Measurements from ENCODE around the gene MYO6. TPM values are rescaled to one million over a fixed set of nuclear protein-coding genes. Genes with fewer than 3 reads are reported as not detected.

Gene MYO6
- total and polyA plus RNA-seq, 2 of the 4 experiments (the other 2 are of a cell fraction): 6.1 to 6.8 TPM

DNA sequence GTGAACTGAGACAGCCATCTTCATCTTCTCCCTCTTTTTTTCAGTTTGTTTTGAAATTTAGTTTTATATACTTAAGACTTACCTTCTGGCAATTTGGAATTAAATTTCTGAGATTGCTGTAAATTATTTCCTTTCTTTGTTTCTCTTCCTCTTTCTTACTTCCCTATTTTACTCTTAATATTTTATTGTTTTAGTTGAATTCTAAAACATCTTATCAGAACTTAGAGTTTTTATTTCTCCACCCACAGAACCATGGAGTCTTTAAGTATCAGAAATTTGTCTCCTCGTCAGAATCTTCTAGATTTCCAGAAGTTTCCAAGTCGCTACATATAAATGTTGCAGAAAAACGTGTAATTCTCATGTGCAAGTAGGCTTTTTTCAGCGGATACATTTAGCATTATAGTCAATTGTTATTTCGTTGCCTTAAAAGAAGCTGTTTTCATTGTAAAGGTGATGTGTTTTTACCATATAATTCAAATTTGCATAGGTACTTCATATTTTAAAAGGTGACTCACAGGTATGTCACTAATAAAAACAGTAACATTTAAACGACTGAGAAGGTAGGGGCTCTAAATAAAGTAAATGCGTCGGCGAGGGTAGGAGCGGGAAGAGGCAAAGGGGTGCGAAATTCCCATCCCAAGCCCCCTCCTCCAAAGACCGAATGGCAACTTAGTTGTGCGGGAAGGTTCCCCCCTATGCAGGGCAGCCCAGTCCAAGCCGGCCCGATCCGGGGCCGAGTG lies 866 bp upstream of the MYO6 start:
- Histone ChIP-seq H3K9ac (ENCODE audit: low read depth, low read length) (peak overlapping the region; percentile 89), H3K79me1 (ENCODE audit: low read depth in 1 of 2, low read length in 2 of 2) (peaks cover 8 to 25% of the 10 kb centered on the region in 2 experiments), H3K36me3 (ENCODE audit: control insufficient read depth, insufficient read depth, low read length) (no peaks in the 10 kb centered on the region), H4K5ac (ENCODE audit: low read depth, low read length) (peak overlapping the region; percentile 59; the same call in 1 of the 2 replicates), H3K4me1 (ENCODE audit: control insufficient read depth, insufficient read depth, low read length) (peaks cover 2% of the 10 kb centered on the region; the same call in 1 of the 2 replicates), H3K4me3 (ENCODE audit: insufficient read depth, low read depth, low read length) (peak overlapping the region; percentile 86), H3K18ac (ENCODE audit: low read depth, low read length) (peak overlapping the region; percentile 29; the same call in 1 of the 2 replicates), H4K91ac (ENCODE audit: insufficient read depth, low read depth, low read length) (no peak overlapping the region), H3K9me3 (ENCODE audit: control insufficient read depth, insufficient read depth, low read length) (no peaks in the 10 kb centered on the region), H3K27me3 (ENCODE audit: control insufficient read depth, insufficient read depth, low read length) (peaks cover 4% of the 10 kb centered on the region), H4K8ac (ENCODE audit: low read depth in 2 of 2, low read length in 2 of 2) (peak overlapping the region; percentile 68 to 89; a peak in 3 of 4 replicates), H2BK20ac (ENCODE audit: low read depth, low read length) (peak overlapping the region; percentile 49; the same call in 1 of the 2 replicates), H2AK5ac (ENCODE audit: low read depth, low read length) (no peak overlapping the region), H2BK5ac (ENCODE audit: low read depth, low read length, poor library complexity, severe bottlenecking) (peak overlapping the region; percentile 51), H2BK120ac (ENCODE audit: low read depth, low read length) (peak overlapping the region; percentile 92; the same call in 1 of the 2 replicates), H3K4me2 (ENCODE audit: low read depth, low read length) (peak overlapping the region; percentile 95), H3K27ac (ENCODE audit: insufficient read depth, low read length) (peak overlapping the region; percentile 47), H3K4ac (ENCODE audit: low read depth, low read length) (peak overlapping the region; percentile 85; the same call in 1 of the 2 replicates), H3K9me1 (ENCODE audit: insufficient read depth, low read length) (no peaks in the 10 kb centered on the region; the same call in 1 of the 2 replicates), H3K14ac (replicated peaks; ENCODE audit: low read depth, low read length) (peak overlapping the region; percentile 93; the same call in 1 of the 2 replicates), H2AK9ac (replicated peaks; ENCODE audit: low read depth, low read length, poor library complexity) (peak overlapping the region; percentile 85), H2BK15ac (ENCODE audit: low read depth, low read length) (no peak overlapping the region; the same call in 2 of the 3 replicates), H4K20me1 (ENCODE audit: insufficient read depth, low read length) (no peaks in the 10 kb centered on the region), H3K23ac (ENCODE audit: low read depth, low read length) (peak overlapping the region; percentile 96), H2AFZ (replicated peaks; ENCODE audit: low read length, poor library complexity) (peak overlapping the region; percentile 98), H3K56ac (ENCODE audit: extremely low read depth, insufficient read depth, low read length) (peak overlapping the region; percentile 66)
- BruUV-seq (replicated peaks): no TSS peak
- ChIA-PET POLR2A (ENCODE audit: unreplicated experiment) (no interaction called here), CTCF (no interaction called here)
- ATAC-seq (ENCODE audit: low read depth) (peak; percentile 59), DNase-seq (no peak)
- 0% methylated on average over 5 of the region's 17 CpGs; no CpG with 5 or more reads in 1 of the 2 experiments for WGBS, 2 experiments (ENCODE audit: extremely low coverage in 2 of 2, insufficient read length in 1 of 2)
- dilution Hi-C loops (cut with HindIII; ENCODE audit: low sequenced_read_pairs, unreplicated experiment): no loop called here
- intact Hi-C loops (cut with micrococcal nuclease): no loop called here
- in situ Hi-C loops (cut with MboI; ENCODE audit: low sequenced_read_pairs): no loop called here
- TF ChIP-seq MAZ (IDR thresholded peaks at IDR 0.05; ENCODE audit: borderline replicate concordance, low read depth, low read length): no peak
- no peak for TF ChIP-seq FOS (IDR thresholded peaks at IDR 0.05; ENCODE audit: low read depth, low read length)
- no peak for TF ChIP-seq BHLHE40 (IDR thresholded peaks at IDR 0.05; ENCODE audit: low read depth, low read length)
- no peak for TF ChIP-seq CHD1 (IDR thresholded peaks at IDR 0.05; ENCODE audit: low read depth, low read length)
- TF ChIP-seq, protein P1, sequence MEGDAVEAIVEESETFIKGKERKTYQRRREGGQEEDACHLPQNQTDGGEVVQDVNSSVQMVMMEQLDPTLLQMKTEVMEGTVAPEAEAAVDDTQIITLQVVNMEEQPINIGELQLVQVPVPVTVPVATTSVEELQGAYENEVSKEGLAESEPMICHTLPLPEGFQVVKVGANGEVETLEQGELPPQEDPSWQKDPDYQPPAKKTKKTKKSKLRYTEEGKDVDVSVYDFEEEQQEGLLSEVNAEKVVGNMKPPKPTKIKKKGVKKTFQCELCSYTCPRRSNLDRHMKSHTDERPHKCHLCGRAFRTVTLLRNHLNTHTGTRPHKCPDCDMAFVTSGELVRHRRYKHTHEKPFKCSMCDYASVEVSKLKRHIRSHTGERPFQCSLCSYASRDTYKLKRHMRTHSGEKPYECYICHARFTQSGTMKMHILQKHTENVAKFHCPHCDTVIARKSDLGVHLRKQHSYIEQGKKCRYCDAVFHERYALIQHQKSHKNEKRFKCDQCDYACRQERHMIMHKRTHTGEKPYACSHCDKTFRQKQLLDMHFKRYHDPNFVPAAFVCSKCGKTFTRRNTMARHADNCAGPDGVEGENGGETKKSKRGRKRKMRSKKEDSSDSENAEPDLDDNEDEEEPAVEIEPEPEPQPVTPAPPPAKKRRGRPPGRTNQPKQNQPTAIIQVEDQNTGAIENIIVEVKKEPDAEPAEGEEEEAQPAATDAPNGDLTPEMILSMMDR (conservative IDR thresholded peaks at IDR 0.05; ENCODE audit: low read depth, low read length): no peak
- TF ChIP-seq RAD21 (IDR thresholded peaks at IDR 0.05; ENCODE audit: low read length): no peak
- no peak for TF ChIP-seq SMC3 (IDR thresholded peaks at IDR 0.05; ENCODE audit: low read depth, low read length)
- TF ChIP-seq MAFK (IDR thresholded peaks at IDR 0.05; ENCODE audit: low read depth, low read length): no peak
- TF ChIP-seq, protein P2, sequence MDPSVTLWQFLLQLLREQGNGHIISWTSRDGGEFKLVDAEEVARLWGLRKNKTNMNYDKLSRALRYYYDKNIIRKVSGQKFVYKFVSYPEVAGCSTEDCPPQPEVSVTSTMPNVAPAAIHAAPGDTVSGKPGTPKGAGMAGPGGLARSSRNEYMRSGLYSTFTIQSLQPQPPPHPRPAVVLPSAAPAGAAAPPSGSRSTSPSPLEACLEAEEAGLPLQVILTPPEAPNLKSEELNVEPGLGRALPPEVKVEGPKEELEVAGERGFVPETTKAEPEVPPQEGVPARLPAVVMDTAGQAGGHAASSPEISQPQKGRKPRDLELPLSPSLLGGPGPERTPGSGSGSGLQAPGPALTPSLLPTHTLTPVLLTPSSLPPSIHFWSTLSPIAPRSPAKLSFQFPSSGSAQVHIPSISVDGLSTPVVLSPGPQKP (IDR thresholded peaks at IDR 0.05; ENCODE audit: borderline replicate concordance, low read depth, low read length): no peak
- no peak for TF ChIP-seq CEBPB (IDR thresholded peaks at IDR 0.05; ENCODE audit: low read depth, low read length)
- no peak for TF ChIP-seq POLR2A (IDR thresholded peaks at IDR 0.05; ENCODE audit: low read depth, low read length)
- TF ChIP-seq RCOR1 (IDR thresholded peaks at IDR 0.05; ENCODE audit: insufficient replicate concordance, low read length): no peak
- TF ChIP-seq, protein P3, sequence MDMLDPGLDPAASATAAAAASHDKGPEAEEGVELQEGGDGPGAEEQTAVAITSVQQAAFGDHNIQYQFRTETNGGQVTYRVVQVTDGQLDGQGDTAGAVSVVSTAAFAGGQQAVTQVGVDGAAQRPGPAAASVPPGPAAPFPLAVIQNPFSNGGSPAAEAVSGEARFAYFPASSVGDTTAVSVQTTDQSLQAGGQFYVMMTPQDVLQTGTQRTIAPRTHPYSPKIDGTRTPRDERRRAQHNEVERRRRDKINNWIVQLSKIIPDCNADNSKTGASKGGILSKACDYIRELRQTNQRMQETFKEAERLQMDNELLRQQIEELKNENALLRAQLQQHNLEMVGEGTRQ (IDR thresholded peaks at IDR 0.05; ENCODE audit: low read depth, low read length): no peak
- TF ChIP-seq NFE2L2 (IDR thresholded peaks at IDR 0.05; ENCODE audit: low read depth, low read length): no peak

Data from IMR-90 (cell line).